GM12865 (cell line): ENCODE data around the gene ARHGEF39.

Experiments
- DNase-seq: peaks from one replicate; pipeline ENCODE4 v3.0.0; 2010; ENCODE audit warnings: low read depth
- H3K4me3 ChIP-seq: 2 replicates; pipeline ENCODE4 v1.5.1; 2011; ENCODE audit warnings: mild to moderate bottlenecking, low read depth, low read length, control low read depth
- CTCF ChIP-seq: IDR thresholded peaks from 2 replicates; pipeline ENCODE4 v1.5.1; 2011; ENCODE audit warnings: low read length, control low read depth, low read depth, inconsistent platforms; ENCODE audit not compliant: insufficient read depth; ENCODE audit errors: missing control alignments

ARHGEF39 gene

GRCh38 chr9:35682051-35682450 is 17.1 kb upstream of the ARHGEF39 start:
- TF ChIP-seq CTCF: no peak
- no peak for DNase-seq
- H3K4me3 ChIP-seq: no peak overlapping the region

- TF ChIP-seq CTCF: no peak
- DNase-seq: no peak
- H3K4me3 ChIP-seq: no peak overlapping the region
These were observed 16.5 kb upstream of the ARHGEF39 start for GRCh38 chr9:35681341-35682002.

GRCh38 chr9:35680331-35681105 is 15.5 kb upstream of the ARHGEF39 start:
- peak; percentile 77 for DNase-seq
- TF ChIP-seq CTCF: no peak
- H3K4me3 ChIP-seq: no peak overlapping the region

- no peak overlapping the region for H3K4me3 ChIP-seq
- TF ChIP-seq CTCF: no peak
- DNase-seq: no peak
These were observed 14.9 kb upstream of the ARHGEF39 start for GRCh38 chr9:35679766-35680330.

GRCh38 chr9:35679091-35679490 is 14.1 kb upstream of the ARHGEF39 start:
- no peak for DNase-seq
- no peak overlapping the region for H3K4me3 ChIP-seq
- no peak for TF ChIP-seq CTCF

GRCh38 chr9:35675732-35676392 is 10.9 kb upstream of the ARHGEF39 start:
- no peak for TF ChIP-seq CTCF
- no peak for DNase-seq
- H3K4me3 ChIP-seq: peak overlapping the region; percentile 33
